ENCODE data around the gene UBE2G1. TPM values are rescaled to one million over a fixed set of nuclear protein-coding genes. Genes with fewer than 3 reads are reported as not detected.

UBE2G1 gene
- total RNA-seq, 1 donor from 2014 or later = 92.8 TPM

- DNase-seq = no peak
- intact Hi-C loops (cut with micrococcal nuclease) = loop anchor here (10.0 kb wide), 1 partner anchor 93 kb away; no protein-coding TSS in a partner anchor
- H3K4me3 ChIP-seq = no peak overlapping the region
- peaks cover 28% of the 10 kb centered on the region for H3K36me3 ChIP-seq
- H3K9me3 ChIP-seq (replicated peaks) = no peaks in the 10 kb centered on the region
- TF ChIP-seq, protein P1, sequence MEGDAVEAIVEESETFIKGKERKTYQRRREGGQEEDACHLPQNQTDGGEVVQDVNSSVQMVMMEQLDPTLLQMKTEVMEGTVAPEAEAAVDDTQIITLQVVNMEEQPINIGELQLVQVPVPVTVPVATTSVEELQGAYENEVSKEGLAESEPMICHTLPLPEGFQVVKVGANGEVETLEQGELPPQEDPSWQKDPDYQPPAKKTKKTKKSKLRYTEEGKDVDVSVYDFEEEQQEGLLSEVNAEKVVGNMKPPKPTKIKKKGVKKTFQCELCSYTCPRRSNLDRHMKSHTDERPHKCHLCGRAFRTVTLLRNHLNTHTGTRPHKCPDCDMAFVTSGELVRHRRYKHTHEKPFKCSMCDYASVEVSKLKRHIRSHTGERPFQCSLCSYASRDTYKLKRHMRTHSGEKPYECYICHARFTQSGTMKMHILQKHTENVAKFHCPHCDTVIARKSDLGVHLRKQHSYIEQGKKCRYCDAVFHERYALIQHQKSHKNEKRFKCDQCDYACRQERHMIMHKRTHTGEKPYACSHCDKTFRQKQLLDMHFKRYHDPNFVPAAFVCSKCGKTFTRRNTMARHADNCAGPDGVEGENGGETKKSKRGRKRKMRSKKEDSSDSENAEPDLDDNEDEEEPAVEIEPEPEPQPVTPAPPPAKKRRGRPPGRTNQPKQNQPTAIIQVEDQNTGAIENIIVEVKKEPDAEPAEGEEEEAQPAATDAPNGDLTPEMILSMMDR (IDR thresholded peaks at IDR 0.05; ENCODE audit: borderline replicate concordance) = no peak
- H3K27ac ChIP-seq (replicated peaks) = no peak overlapping the region
- H3K27me3 ChIP-seq (ENCODE audit: low read depth) = no peaks in the 10 kb centered on the region
- peaks cover 55% of the 10 kb centered on the region for H3K4me1 ChIP-seq
Observed at GRCh38 chr17:4307179-4307930, 59.1 kb downstream of the UBE2G1 start.

DNA sequence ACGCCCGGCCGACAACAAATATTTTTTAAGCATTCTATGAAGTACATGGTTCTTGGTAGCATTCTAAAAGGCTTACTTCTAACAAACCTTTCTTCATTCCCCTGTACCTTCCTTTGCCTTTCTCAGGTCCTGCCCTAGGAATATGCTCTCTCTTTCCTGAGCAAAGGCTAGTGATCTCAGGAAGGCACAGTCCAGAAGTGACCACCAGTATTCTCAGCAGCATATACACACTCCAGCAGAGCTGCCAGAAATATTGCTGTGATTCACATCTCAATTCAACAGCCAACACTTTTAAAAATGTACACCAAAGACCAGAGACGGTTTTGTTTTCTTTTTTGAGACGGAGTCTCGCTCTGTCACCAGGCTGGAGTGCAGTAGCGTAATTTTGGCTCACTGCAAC lies 61.3 kb downstream of the UBE2G1 start:
- H3K27ac ChIP-seq (replicated peaks) = no peak overlapping the region
- DNase-seq = no peak
- H3K9me3 ChIP-seq (replicated peaks) = no peaks in the 10 kb centered on the region
- H3K4me1 ChIP-seq = peaks cover 50% of the 10 kb centered on the region
- intact Hi-C loops (cut with micrococcal nuclease) = loop anchor here (10.0 kb wide), 1 partner anchor 90 kb away; no protein-coding TSS in a partner anchor
- H3K27me3 ChIP-seq (ENCODE audit: low read depth) = no peaks in the 10 kb centered on the region
- TF ChIP-seq, protein P1 (IDR thresholded peaks at IDR 0.05; ENCODE audit: borderline replicate concordance) = no peak
- peaks cover 32% of the 10 kb centered on the region for H3K36me3 ChIP-seq
- H3K4me3 ChIP-seq = no peak overlapping the region

- H3K4me3 ChIP-seq = no peak overlapping the region
- peaks cover 32% of the 10 kb centered on the region for H3K36me3 ChIP-seq
- intact Hi-C loops (cut with micrococcal nuclease) = loop anchor here (10.0 kb wide), 1 partner anchor 90 kb away; no protein-coding TSS in a partner anchor
- no peaks in the 10 kb centered on the region for H3K9me3 ChIP-seq (replicated peaks)
- no peak for DNase-seq
- peaks cover 45% of the 10 kb centered on the region for H3K4me1 ChIP-seq
- no peak overlapping the region for H3K27ac ChIP-seq (replicated peaks)
- no peaks in the 10 kb centered on the region for H3K27me3 ChIP-seq (ENCODE audit: low read depth)
- TF ChIP-seq, protein P1 (IDR thresholded peaks at IDR 0.05; ENCODE audit: borderline replicate concordance) = peak; percentile 85
Observed at GRCh38 chr17:4304417-4305027, 62.0 kb downstream of the UBE2G1 start.

GRCh38 chr17:4301066-4301465 lies 65.4 kb downstream of the UBE2G1 start:
- H3K36me3 ChIP-seq = peaks cover 23% of the 10 kb centered on the region
- H3K27ac ChIP-seq (replicated peaks) = peak overlapping the region; percentile 37
- TF ChIP-seq, protein P1 (IDR thresholded peaks at IDR 0.05; ENCODE audit: borderline replicate concordance) = no peak
- no peak for DNase-seq
- H3K27me3 ChIP-seq (ENCODE audit: low read depth) = no peaks in the 10 kb centered on the region
- H3K4me1 ChIP-seq = peaks cover 54% of the 10 kb centered on the region
- no peaks in the 10 kb centered on the region for H3K9me3 ChIP-seq (replicated peaks)
- intact Hi-C loops (cut with micrococcal nuclease) = loop anchor here (10.0 kb wide), 1 partner anchor 86 kb away; no protein-coding TSS in a partner anchor
- no peak overlapping the region for H3K4me3 ChIP-seq

DNA sequence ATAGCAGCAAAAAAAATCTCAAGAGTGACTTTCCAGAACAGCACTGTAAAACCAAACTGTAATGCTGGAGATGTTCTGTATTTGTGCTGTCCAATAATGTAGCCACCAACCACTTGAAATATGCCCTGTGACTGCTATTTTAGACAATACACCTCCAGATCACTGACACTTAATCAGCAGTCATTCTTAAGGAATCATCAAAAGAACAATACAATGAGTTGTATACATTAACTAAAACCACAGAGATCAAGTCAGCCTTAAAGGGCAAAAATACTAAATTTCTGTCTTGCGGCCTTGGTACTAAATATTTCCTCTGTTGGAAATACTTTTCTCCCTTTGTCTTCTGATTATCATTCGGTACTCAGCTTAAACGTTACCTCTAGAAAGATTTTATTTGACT lies 69.1 kb downstream of the UBE2G1 start:
- intact Hi-C loops (cut with micrococcal nuclease) = no loop called here
- peaks cover 61% of the 10 kb centered on the region for H3K4me1 ChIP-seq
- H3K9me3 ChIP-seq (replicated peaks) = no peaks in the 10 kb centered on the region
- TF ChIP-seq, protein P1 (IDR thresholded peaks at IDR 0.05; ENCODE audit: borderline replicate concordance) = no peak
- H3K27ac ChIP-seq (replicated peaks) = peak overlapping the region; percentile 20
- peaks cover 20% of the 10 kb centered on the region for H3K36me3 ChIP-seq
- DNase-seq = no peak
- H3K27me3 ChIP-seq (ENCODE audit: low read depth) = no peaks in the 10 kb centered on the region
- no peak overlapping the region for H3K4me3 ChIP-seq
